Panc1 (cell line): Measurements from ENCODE around the gene SBF2.

ENCODE experiments used
- CTCF ChIP-seq: fragments of 450-650 bp; IDR thresholded peaks from 2 replicates; pipeline ENCODE4 v1.5.1; 2017; ENCODE audit warnings: mild to moderate bottlenecking
- SIN3A ChIP-seq: IDR thresholded peaks from 2 replicates; pipeline ENCODE4 v1.6.1; 2012; ENCODE audit warnings: low read depth, mild to moderate bottlenecking, low read length, moderate library complexity, borderline replicate concordance; ENCODE audit not compliant: insufficient read depth
- TCF7L2 ChIP-seq: IDR thresholded peaks from 2 replicates; pipeline ENCODE4 v1.6.1; 2011; ENCODE audit warnings: mild to moderate bottlenecking, low read depth, low read length, inconsistent platforms

- TF ChIP-seq CTCF (no peak), SIN3A (no peak), TCF7L2 (no peak)
These were observed 486.9 kb downstream of the SBF2 start for GRCh38 chr11:9806946-9807687.
